Suprapubic skin (tissue), 4 donors: ENCODE results near the gene SOAT1. TPM values are rescaled to one million over a fixed set of nuclear protein-coding genes. Genes with fewer than 3 reads are reported as not detected.
"Not testable (repeated sequence)": the region's sequence is repeated elsewhere in the genome, so short reads cannot be mapped to it uniquely, and the experiment has no call there.

Experiments
- DNase-seq, 2 donors: peaks; one replicate each; pipeline ENCODE4 v3.0.0-alpha.2; 2019; ENCODE audit warnings: low spot score in 2 of 2
- H3K27ac ChIP-seq: fragments of 200-600 bp; sonication (generic); one replicate; pipeline ENCODE4 v1.5.1; 2019
- H3K27me3 ChIP-seq: fragments of 200-600 bp; sonication (generic); one replicate; pipeline ENCODE4 v1.5.1; 2019
- H3K36me3 ChIP-seq: fragments of 200-600 bp; sonication (generic); one replicate; pipeline ENCODE4 v1.5.1; 2019
- H3K4me1 ChIP-seq: fragments of 200-600 bp; sonication (generic); one replicate; pipeline ENCODE4 v1.5.1; 2019
- H3K4me3 ChIP-seq: fragments of 200-600 bp; sonication (generic); one replicate; pipeline ENCODE4 v1.5.1; 2019; ENCODE audit warnings: mild to moderate bottlenecking
- H3K9me3 ChIP-seq: fragments of 200-600 bp; sonication (generic); one replicate; pipeline ENCODE4 v1.5.1; 2019
- EP300 ChIP-seq: sonication (generic); formaldehyde crosslinking; IDR thresholded peaks from one replicate; pipeline ENCODE4 v1.6.1; 2017; ENCODE audit warnings: antibody characterized with exemption
- POLR2A ChIP-seq, 2 donors: fragments of 450-650 bp; IDR thresholded peaks; one replicate each; pipeline ENCODE4 v1.6.1; 2017; ENCODE audit warnings: antibody characterized with exemption in 2 of 2, mild to moderate bottlenecking in 2 of 2, moderate library complexity in 2 of 2
- POLR2AphosphoS5 ChIP-seq, 3 donors: sonication (generic); formaldehyde crosslinking; IDR thresholded peaks; one replicate each; pipeline ENCODE4 v1.6.1; 2017; ENCODE audit warnings: antibody characterized with exemption in 3 of 3
- WGBS: methylation state at CpG from one replicate; pipeline ENCODE4 v1.1.5; 2018; 5-methylcytosine and 5-hydroxymethylcytosine counted together
- total RNA-seq, 4 donors: library from RNA; depleted of rRNA; stranded (reverse); fragments of >200 nt; gene quantifications; one replicate each; pipeline ENCODE4 v1.1.0, GENCODE V29; 2016
- TF ChIP-seq, protein P1 (sequence below), 2 donors: fragments of 200-600 bp in 1 of 2; fragments of 450-650 bp in 1 of 2; sonication (generic) in 1 of 2; IDR thresholded peaks; one replicate each; pipeline ENCODE4 v1.5.1; 2016 to 2019; ENCODE audit warnings: antibody characterized with exemption in 2 of 2, mild to moderate bottlenecking in 1 of 2, moderate library complexity in 1 of 2

The SOAT1 gene
- total RNA-seq, 4 donors from 2014 or later, result 13.7 to 39.9 (median 23.1) TPM

DNA sequence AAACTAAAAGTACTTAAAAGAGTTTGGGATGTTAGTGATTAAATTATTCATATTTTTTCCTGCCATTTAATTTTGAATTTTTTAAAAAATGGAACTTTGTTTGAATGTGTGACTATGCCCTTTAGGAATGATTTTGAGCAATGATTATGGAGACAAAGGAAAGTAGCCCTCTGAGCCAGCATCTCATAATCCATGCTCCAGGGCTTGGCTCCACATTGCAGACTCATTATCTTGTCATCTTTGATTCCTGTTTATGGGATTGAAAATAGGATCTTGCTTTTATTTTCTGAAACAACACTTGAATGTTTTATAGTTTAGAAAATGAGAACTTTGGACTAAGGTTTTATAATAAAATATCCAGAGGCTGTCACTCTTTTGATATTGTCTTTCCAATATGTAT is 86.7 kb downstream of the SOAT1 start:
- no peaks in the 10 kb centered on the region for H3K36me3 ChIP-seq
- DNase-seq, result no peak
- no peaks in the 10 kb centered on the region for H3K9me3 ChIP-seq
- no peak overlapping the region for H3K27ac ChIP-seq
- H3K4me1 ChIP-seq, result no peaks in the 10 kb centered on the region
- TF ChIP-seq POLR2A (IDR thresholded peaks at IDR 0.05), result no peak
- TF ChIP-seq EP300, result no peak
- TF ChIP-seq POLR2AphosphoS5 (IDR thresholded peaks at IDR 0.05), result no peak
- no peaks in the 10 kb centered on the region for H3K27me3 ChIP-seq
- no peak overlapping the region for H3K4me3 ChIP-seq

DNA sequence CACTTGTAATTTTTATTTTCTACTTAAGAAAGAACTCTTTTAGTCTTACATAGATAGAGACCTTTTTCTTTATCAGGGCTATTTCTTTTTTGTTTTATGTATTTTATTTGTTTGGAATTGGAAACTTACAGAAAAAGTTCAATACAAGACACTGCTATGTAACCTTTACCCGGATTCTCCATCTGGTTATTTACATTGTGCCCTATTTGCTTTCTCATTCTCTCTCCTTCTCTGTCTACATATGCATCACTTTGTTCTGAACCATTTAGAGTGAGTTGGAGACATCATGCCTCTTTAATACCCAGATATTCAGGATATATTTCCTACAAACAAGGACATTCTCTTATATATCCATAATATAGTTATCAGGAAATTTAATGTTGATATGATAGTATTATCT is 90.4 kb downstream of the SOAT1 start:
- 83% methylated on average over 1 of the region's 1 CpG for WGBS
- Histone ChIP-seq H3K27me3 (no peaks in the 10 kb centered on the region), H3K9me3 (no peaks in the 10 kb centered on the region), H3K36me3 (no peaks in the 10 kb centered on the region), H3K27ac (no peak overlapping the region), H3K4me1 (no peaks in the 10 kb centered on the region), H3K4me3 (no peak overlapping the region)
- no peak for DNase-seq
- no peak for TF ChIP-seq EP300
- no peak for TF ChIP-seq POLR2A (IDR thresholded peaks at IDR 0.05)
- no peak for TF ChIP-seq POLR2AphosphoS5 (IDR thresholded peaks at IDR 0.05)
- TF ChIP-seq, protein P1, sequence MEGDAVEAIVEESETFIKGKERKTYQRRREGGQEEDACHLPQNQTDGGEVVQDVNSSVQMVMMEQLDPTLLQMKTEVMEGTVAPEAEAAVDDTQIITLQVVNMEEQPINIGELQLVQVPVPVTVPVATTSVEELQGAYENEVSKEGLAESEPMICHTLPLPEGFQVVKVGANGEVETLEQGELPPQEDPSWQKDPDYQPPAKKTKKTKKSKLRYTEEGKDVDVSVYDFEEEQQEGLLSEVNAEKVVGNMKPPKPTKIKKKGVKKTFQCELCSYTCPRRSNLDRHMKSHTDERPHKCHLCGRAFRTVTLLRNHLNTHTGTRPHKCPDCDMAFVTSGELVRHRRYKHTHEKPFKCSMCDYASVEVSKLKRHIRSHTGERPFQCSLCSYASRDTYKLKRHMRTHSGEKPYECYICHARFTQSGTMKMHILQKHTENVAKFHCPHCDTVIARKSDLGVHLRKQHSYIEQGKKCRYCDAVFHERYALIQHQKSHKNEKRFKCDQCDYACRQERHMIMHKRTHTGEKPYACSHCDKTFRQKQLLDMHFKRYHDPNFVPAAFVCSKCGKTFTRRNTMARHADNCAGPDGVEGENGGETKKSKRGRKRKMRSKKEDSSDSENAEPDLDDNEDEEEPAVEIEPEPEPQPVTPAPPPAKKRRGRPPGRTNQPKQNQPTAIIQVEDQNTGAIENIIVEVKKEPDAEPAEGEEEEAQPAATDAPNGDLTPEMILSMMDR (IDR thresholded peaks at IDR 0.05), result no peak

DNA sequence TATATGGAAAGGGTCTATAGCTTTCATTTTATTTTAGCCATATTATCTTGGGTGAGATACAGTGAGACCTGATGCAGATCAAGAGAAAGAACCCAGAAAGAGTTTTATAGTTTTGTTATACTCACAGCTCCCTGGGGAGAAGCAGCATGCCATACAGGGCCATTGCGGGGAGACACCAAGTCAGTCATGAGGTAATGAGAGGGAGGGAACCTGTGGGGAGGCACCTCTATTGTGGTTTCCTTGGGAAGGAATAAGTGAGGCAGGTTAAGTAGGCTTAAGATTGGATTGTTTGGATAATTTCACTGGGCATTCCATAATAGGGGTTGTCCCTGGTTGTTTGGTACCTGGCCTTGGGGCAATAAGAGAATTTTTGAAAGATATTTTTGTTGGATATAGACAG is 91.9 kb downstream of the SOAT1 start:
- no peaks in the 10 kb centered on the region for H3K36me3 ChIP-seq
- no peak for DNase-seq
- H3K27ac ChIP-seq, result no peak overlapping the region
- no peak overlapping the region for H3K4me3 ChIP-seq
- no peaks in the 10 kb centered on the region for H3K27me3 ChIP-seq
- TF ChIP-seq, protein P1 (IDR thresholded peaks at IDR 0.05), result no peak
- TF ChIP-seq POLR2AphosphoS5 (IDR thresholded peaks at IDR 0.05), result no peak
- no peak for TF ChIP-seq EP300
- TF ChIP-seq POLR2A (IDR thresholded peaks at IDR 0.05), result no peak
- WGBS, result 81% methylated on average over 1 of the region's 1 CpG
- no peaks in the 10 kb centered on the region for H3K9me3 ChIP-seq
- no peaks in the 10 kb centered on the region for H3K4me1 ChIP-seq

DNA sequence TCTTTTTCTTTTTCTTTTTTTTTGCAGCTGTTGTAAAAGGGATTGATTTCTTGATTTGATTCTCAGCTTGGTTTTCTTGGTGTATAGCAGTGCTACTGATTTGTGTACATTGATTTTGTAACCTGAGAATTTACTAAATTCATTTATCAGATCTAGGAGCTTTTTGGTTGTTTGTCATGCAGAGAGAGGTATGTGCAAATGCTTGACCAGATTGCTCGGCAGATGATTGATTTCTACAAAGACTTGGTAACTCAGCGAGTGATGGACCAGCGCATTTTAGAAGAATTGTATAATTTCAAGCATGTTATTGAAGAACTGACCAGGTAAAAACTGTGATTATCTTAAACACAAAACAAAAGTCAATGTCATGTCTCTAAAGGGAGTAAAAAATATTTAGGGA is 100.1 kb downstream of the SOAT1 start:
- WGBS, result 96% methylated on average over 3 of the region's 3 CpGs
- no peaks in the 10 kb centered on the region for H3K36me3 ChIP-seq
- no peaks in the 10 kb centered on the region for H3K27me3 ChIP-seq
- no peaks in the 10 kb centered on the region for H3K9me3 ChIP-seq
- TF ChIP-seq POLR2A (IDR thresholded peaks at IDR 0.05) (no peak), POLR2AphosphoS5 (IDR thresholded peaks at IDR 0.05) (no peak), EP300 (no peak)
- TF ChIP-seq, protein P1 (IDR thresholded peaks at IDR 0.05), result no peak
- DNase-seq, result no peak
- H3K27ac ChIP-seq, result no peak overlapping the region
- no peak overlapping the region for H3K4me3 ChIP-seq
- H3K4me1 ChIP-seq, result no peaks in the 10 kb centered on the region

DNA sequence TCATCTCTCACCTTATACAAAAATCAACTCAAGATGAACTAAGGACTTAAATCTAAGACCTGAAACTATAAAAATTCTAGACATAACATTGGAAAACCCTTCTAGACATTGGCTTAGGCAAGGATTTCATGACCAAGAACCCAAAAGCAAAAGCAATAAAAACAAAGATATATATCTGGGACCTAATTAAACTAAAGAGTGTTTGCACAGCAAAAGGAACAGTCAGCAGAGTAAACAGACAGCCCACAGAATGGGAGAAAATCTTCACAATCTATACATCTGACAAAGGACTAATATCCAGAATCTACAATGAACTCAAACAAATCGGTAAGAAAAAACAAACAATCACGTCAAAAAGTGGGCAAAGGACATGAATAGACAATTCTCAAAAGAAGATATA is 105.8 kb downstream of the SOAT1 start:
- H3K27me3 ChIP-seq, H3K4me1 ChIP-seq, DNase-seq, H3K27ac ChIP-seq, H3K9me3 ChIP-seq, H3K36me3 ChIP-seq, H3K4me3 ChIP-seq: not testable (repeated sequence)
- WGBS, result 84% methylated on average over 2 of the region's 2 CpGs

Other genes with a start within 250 kb of the SOAT1 start
- 10 to 100 TPM; 23.6 to 31.4 (median 29.6) TPM for gene TOR3A, start 211.7 kb upstream of the SOAT1 start, total RNA-seq
- gene ABL2, start 64.1 kb upstream of the SOAT1 start, total RNA-seq, result 10 to 100 TPM in 3 of 4 donors, 1 to 10 TPM in 1; 6.8 to 22.2 (median 12.2) TPM
- gene AXDND1, start 72.2 kb downstream of the SOAT1 start, total RNA-seq, result 1 to 10 TPM in 1 of 4 donors, not detected in 3; 1.3 TPM